HS-5 (cell line): Measurements from ENCODE around the gene KIF3A.

ENCODE experiments used
- DNase-seq: peaks from one replicate; pipeline ENCODE4 v3.0.0-alpha.2; 2012; ENCODE audit warnings: low read depth

The KIF3A gene

GRCh38 chr5:132662925-132663770 is 74.2 kb downstream of the KIF3A start:
- DNase-seq: no peak

- DNase-seq: no peak
These were observed 75.3 kb downstream of the KIF3A start for GRCh38 chr5:132662004-132662401.

- DNase-seq: no peak
These were observed 75.9 kb downstream of the KIF3A start for GRCh38 chr5:132661231-132662003.

- DNase-seq: no peak
These were observed 77.5 kb downstream of the KIF3A start for GRCh38 chr5:132659598-132660493.

- DNase-seq: no peak
These were observed 78.7 kb downstream of the KIF3A start for GRCh38 chr5:132658381-132659302.

GRCh38 chr5:132657676-132658380 is 79.5 kb downstream of the KIF3A start, which contains the start of gene IL13:
Gene IL13, plus strand, starts transcription at chr5:132658173. Its CDS starts 14 bp downstream, at chr5:132658187.
- DNase-seq: no peak

GRCh38 chr5:132656774-132657355 is 80.5 kb downstream of the KIF3A start:
- no peak for DNase-seq

GRCh38 chr5:132655821-132656773 is 81.2 kb downstream of the KIF3A start:
- no peak for DNase-seq

- DNase-seq: no peak
These were observed 83.6 kb downstream of the KIF3A start for GRCh38 chr5:132653716-132654115.

GRCh38 chr5:132651838-132652469 is 85.4 kb downstream of the KIF3A start:
- no peak for DNase-seq

GRCh38 chr5:132648355-132648754 is 89.0 kb downstream of the KIF3A start:
- no peak for DNase-seq

GRCh38 chr5:132647473-132647872 is 89.9 kb downstream of the KIF3A start:
- DNase-seq: no peak

GRCh38 chr5:132646583-132647266 is 90.6 kb downstream of the KIF3A start:
- DNase-seq: no peak

- no peak for DNase-seq
These were observed 93.2 kb downstream of the KIF3A start for GRCh38 chr5:132644177-132644576.
